H1 (cell line): ENCODE data around the gene MYO15B. TPM values are rescaled to one million over a fixed set of nuclear protein-coding genes. Genes with fewer than 3 reads are reported as not detected.

Experiments used
- CTCF ChIA-PET: fragments of 300-600 bp; sonication (Branson Sonifier 250); formaldehyde crosslinking; loops from one replicate; lab custom pipeline; 2021; ENCODE audit not compliant: partially characterized antibody; lab: Charles Lee
- POLR2A ChIA-PET: fragments of 300-600 bp; sonication (Branson Sonifier 250); formaldehyde crosslinking; loops from one replicate; lab custom pipeline; 2021; ENCODE audit warnings: inconsistent platforms; ENCODE audit not compliant: partially characterized antibody; lab: Charles Lee
- DNase-seq, 2 experiments: peaks; one replicate each; pipeline versions ENCODE4 v3.0.0 to v3.0.0-alpha.2; 2010 to 2022; ENCODE audit warnings: low spot score in 2 of 2, low read depth in 1 of 2, mixed read lengths in 1 of 2
- FAIRE-seq: peaks from 2 replicates; lab custom pipeline; 2011; peaks lifted over from hg19 to GRCh38; lab: Jason Lieb, UNC
- H2AFZ ChIP-seq: 2 replicates; pipeline ENCODE4 v1.8.1; 2012; ENCODE audit warnings: low read length, inconsistent platforms
- H2AK5ac ChIP-seq: 2 replicates; pipeline ENCODE4 v1.6.1; 2013; ENCODE audit warnings: low read depth, low read length
- H2BK120ac ChIP-seq: replicated peaks from 2 replicates; pipeline ENCODE3; 2013; ENCODE audit warnings: low read depth, low read length, inconsistent platforms
- H2BK12ac ChIP-seq: 2 replicates; pipeline ENCODE4 v1.6.1; 2013; ENCODE audit warnings: low read depth, low read length
- H2BK15ac ChIP-seq: 2 replicates; pipeline ENCODE4 v1.6.1; 2013; ENCODE audit warnings: low read length
- H2BK20ac ChIP-seq: 2 replicates; pipeline ENCODE4 v1.6.1; 2013; ENCODE audit warnings: low read length
- H2BK5ac ChIP-seq: 2 replicates; pipeline ENCODE4 v1.6.1; 2013; ENCODE audit warnings: low read depth, low read length
- H3K14ac ChIP-seq: 2 replicates; pipeline ENCODE4 v1.6.1; 2013; ENCODE audit warnings: inconsistent platforms; ENCODE audit not compliant: insufficient read length
- H3K18ac ChIP-seq: 2 replicates; pipeline ENCODE4 v1.6.1; 2013; ENCODE audit warnings: low read length; ENCODE audit errors: extremely low read depth
- H3K23ac ChIP-seq: 2 replicates; pipeline ENCODE4 v1.6.1; 2013; ENCODE audit warnings: inconsistent platforms; ENCODE audit not compliant: insufficient read length
- H3K23me2 ChIP-seq: 2 replicates; pipeline ENCODE4 v1.6.1; 2013; ENCODE audit warnings: low read depth, low read length
- H3K27ac ChIP-seq: 2 replicates; pipeline ENCODE4 v1.6.1; 2011; ENCODE audit warnings: low read depth, low read length, inconsistent platforms
- H3K27me3 ChIP-seq, 4 experiments: replicated peaks in 1 of 4; 1 replicate in 1 of 4; 2 replicates in 3 of 4; pipeline versions ENCODE4 v1.6.1 to v1.8.1; 2011 to 2013; ENCODE audit warnings: low read length in 3 of 4, mild to moderate bottlenecking in 3 of 4, inconsistent platforms in 2 of 4, mixed read lengths in 2 of 4, moderate library complexity in 1 of 4; ENCODE audit not compliant: control insufficient read depth in 3 of 4, insufficient read depth in 3 of 4; ENCODE audit errors: extremely low read depth in 1 of 4
- H3K36me3 ChIP-seq, 4 experiments: 2 replicates each; pipeline versions ENCODE4 v1.6.1 to v1.8.1; 2011 to 2013; ENCODE audit warnings: mild to moderate bottlenecking in 4 of 4, low read length in 3 of 4, moderate library complexity in 2 of 4, control low read depth in 1 of 4, inconsistent platforms in 1 of 4; ENCODE audit not compliant: insufficient read depth in 4 of 4, control insufficient read depth in 2 of 4
- H3K4ac ChIP-seq: replicated peaks from 2 replicates; pipeline ENCODE3; 2013; ENCODE audit warnings: low read length, low read depth, mixed read lengths, inconsistent platforms; ENCODE audit not compliant: insufficient read length
- H3K4me1 ChIP-seq, 4 experiments: replicated peaks in 1 of 4; 1 replicate in 1 of 4; 2 replicates in 3 of 4; pipeline versions ENCODE4 v1.6.1 to v1.8.1; 2011 to 2013; ENCODE audit warnings: low read length in 3 of 4, inconsistent platforms in 2 of 4, mixed read lengths in 1 of 4; ENCODE audit not compliant: insufficient read depth in 4 of 4, control insufficient read depth in 3 of 4
- H3K4me2 ChIP-seq, 2 experiments: 2 replicates each; pipeline versions ENCODE4 v1.6.1 to v1.8.1; 2011 to 2013; ENCODE audit warnings: low read depth in 2 of 2, low read length in 2 of 2, control low read depth in 1 of 2, inconsistent platforms in 1 of 2, mild to moderate bottlenecking in 1 of 2; ENCODE audit not compliant: insufficient read depth in 1 of 2
- H3K4me3 ChIP-seq, 4 experiments: fragments of 200-600, 300-600 bp in 1 of 4; sonication (generic), shearing (Covaris generic), sonication (Bioruptor Twin) in 1 of 4; 2 replicates each; pipeline versions ENCODE4 v1.5.1 to v1.8.1; 2011 to 2016; ENCODE audit warnings: low read length in 4 of 4, low read depth in 3 of 4, control low read depth in 2 of 4, inconsistent platforms in 2 of 4, mild to moderate bottlenecking in 2 of 4, mixed read lengths in 1 of 4, moderate library complexity in 1 of 4; ENCODE audit not compliant: insufficient read depth in 2 of 4; ENCODE audit errors: extremely low read depth in 1 of 4
- H3K56ac ChIP-seq: replicated peaks from 2 replicates; pipeline ENCODE3; 2013; ENCODE audit warnings: low read depth, mild to moderate bottlenecking, mixed read lengths, low read length, inconsistent platforms; ENCODE audit not compliant: insufficient read length
- H3K79me1 ChIP-seq: 2 replicates; pipeline ENCODE4 v1.6.1; 2013; ENCODE audit warnings: low read depth, low read length, control low read depth
- H3K79me2 ChIP-seq, 2 experiments: 2 replicates each; pipeline versions ENCODE4 v1.6.1 to v1.8.1; 2012 to 2013; ENCODE audit warnings: low read length in 2 of 2, mild to moderate bottlenecking in 2 of 2, inconsistent platforms in 1 of 2; ENCODE audit not compliant: insufficient read depth in 2 of 2, control insufficient read depth in 1 of 2
- H3K9ac ChIP-seq, 4 experiments: replicated peaks in 1 of 4; 1 replicate in 1 of 4; 2 replicates in 3 of 4; pipeline versions ENCODE4 v1.6.1 to v1.8.1; 2011 to 2013; ENCODE audit warnings: low read depth in 3 of 4, low read length in 3 of 4, control low read depth in 2 of 4, mild to moderate bottlenecking in 2 of 4, moderate library complexity in 2 of 4, inconsistent platforms in 1 of 4; ENCODE audit errors: extremely low read depth in 1 of 4
- H3K9me3 ChIP-seq, 2 experiments: 2 replicates each; pipeline versions ENCODE4 v1.6.1 to v1.8.1; 2012 to 2013; ENCODE audit warnings: mild to moderate bottlenecking in 2 of 2, moderate library complexity in 2 of 2, control low read depth in 1 of 2, inconsistent platforms in 1 of 2, low read depth in 1 of 2, low read length in 1 of 2, mixed read lengths in 1 of 2; ENCODE audit not compliant: insufficient read depth in 2 of 2
- H4K20me1 ChIP-seq, 2 experiments: replicated peaks in 1 of 2; 2 replicates each; pipeline versions ENCODE3 to v1.8.1; 2011 to 2013; ENCODE audit warnings: inconsistent platforms in 2 of 2, low read length in 2 of 2, mild to moderate bottlenecking in 1 of 2; ENCODE audit not compliant: insufficient read depth in 2 of 2, control insufficient read depth in 1 of 2
- H4K5ac ChIP-seq: 2 replicates; pipeline ENCODE4 v1.6.1; 2013; ENCODE audit warnings: low read length, low read depth, mixed read lengths, inconsistent platforms; ENCODE audit not compliant: insufficient read length
- H4K8ac ChIP-seq: 2 replicates; pipeline ENCODE4 v1.8.0; 2013; ENCODE audit warnings: mild to moderate bottlenecking, moderate library complexity, low read length, inconsistent platforms; ENCODE audit not compliant: insufficient read depth; ENCODE audit errors: extremely low read depth
- H4K91ac ChIP-seq: replicated peaks from 2 replicates; pipeline ENCODE3; 2013; ENCODE audit warnings: low read length, mixed read lengths, inconsistent platforms; ENCODE audit not compliant: insufficient read length
- EZH2 ChIP-seq: fragments of 200-600 bp; sonication (generic); IDR thresholded peaks from 2 replicates; pipeline ENCODE4 v1.7.1; 2012; ENCODE audit warnings: low read depth, mild to moderate bottlenecking, moderate library complexity, low read length, inconsistent platforms; ENCODE audit not compliant: severe bottlenecking
- GABPA ChIP-seq: IDR thresholded peaks from 2 replicates; pipeline ENCODE4 v1.6.1; 2011; ENCODE audit warnings: mild to moderate bottlenecking, low read length, moderate library complexity, borderline replicate concordance; ENCODE audit not compliant: insufficient read depth
- HDAC2 ChIP-seq, 2 experiments: fragments of 300-600 bp in 1 of 2; sonication (generic) in 1 of 2; IDR thresholded peaks; 2 replicates each; pipeline ENCODE4 v1.6.1; 2011 to 2012; ENCODE audit warnings: low read depth in 2 of 2, low read length in 2 of 2, mild to moderate bottlenecking in 2 of 2, moderate library complexity in 2 of 2, borderline replicate concordance in 1 of 2, inconsistent platforms in 1 of 2
- NANOG ChIP-seq: IDR thresholded peaks from 2 replicates; pipeline ENCODE4 v1.6.1; 2011; ENCODE audit warnings: low read length, low read depth, mild to moderate bottlenecking, inconsistent platforms; ENCODE audit not compliant: insufficient read depth, poor library complexity, severe bottlenecking
- RAD21 ChIP-seq, 2 experiments: IDR thresholded peaks in 1 of 2; conservative IDR thresholded peaks in 1 of 2; 2 replicates each; pipeline ENCODE4 v1.6.1; 2011; ENCODE audit warnings: low read depth in 2 of 2, low read length in 2 of 2, improper control_type of control experiment in 1 of 2, inconsistent platforms in 1 of 2, mild to moderate bottlenecking in 1 of 2, moderate library complexity in 1 of 2
- SIN3A ChIP-seq, 2 experiments: IDR thresholded peaks in 1 of 2; conservative IDR thresholded peaks in 1 of 2; 2 replicates each; pipeline ENCODE4 v1.6.1; 2011 to 2012; ENCODE audit warnings: low read length in 2 of 2, improper control_type of control experiment in 1 of 2, low read depth in 1 of 2, mild to moderate bottlenecking in 1 of 2
- SIX5 ChIP-seq: IDR thresholded peaks from 2 replicates; pipeline ENCODE4 v1.6.1; 2011; ENCODE audit warnings: mild to moderate bottlenecking, low read depth, low read length
- SP1 ChIP-seq: IDR thresholded peaks from 2 replicates; pipeline ENCODE4 v1.6.1; 2011; ENCODE audit warnings: low read depth, low read length
- SRF ChIP-seq: IDR thresholded peaks from 2 replicates; pipeline ENCODE4 v1.6.1; 2011; ENCODE audit warnings: mild to moderate bottlenecking, low read depth, low read length, moderate library complexity
- SUZ12 ChIP-seq: fragments of 200-600 bp; sonication (generic); IDR thresholded peaks from 2 replicates; pipeline ENCODE4 v1.6.1; 2012; ENCODE audit warnings: mild to moderate bottlenecking, inconsistent platforms, low read length, moderate library complexity, mixed read lengths
- TCF12 ChIP-seq: IDR thresholded peaks from 2 replicates; pipeline ENCODE4 v1.6.1; 2011; ENCODE audit warnings: low read depth, mild to moderate bottlenecking, low read length
- TEAD4 ChIP-seq: IDR thresholded peaks from 2 replicates; pipeline ENCODE4 v1.6.1; 2012; ENCODE audit warnings: low read depth, low read length, inconsistent platforms, mixed read lengths
- WGBS, 2 experiments: shearing (Covaris generic) in 1 of 2; methylation state at CpG; one replicate each; pipeline versions ENCODE4 v1.1.6 to v1.1.7; 2013 to 2015; ENCODE audit warnings: low lambda C conversion rate in 2 of 2, mixed read lengths in 2 of 2, inconsistent platforms in 1 of 2, low coverage in 1 of 2, missing lambda C conversion rate in 1 of 2; ENCODE audit not compliant: insufficient replicate concordance in 2 of 2, insufficient coverage in 1 of 2, insufficient read length in 1 of 2; ENCODE audit errors: extremely low coverage in 1 of 2, missing lambda C conversion rate in 1 of 2; 5-methylcytosine and 5-hydroxymethylcytosine counted together
- polyA plus RNA-seq, 7 experiments: library from polyadenylated mRNA; depleted of rRNA in 3 of 7; stranded (reverse) in 5 of 7; unstranded in 2 of 7; fragments of >200 nt in 5 of 7; fragments of 200-250 nt in 2 of 7; gene quantifications; 1 replicate in 5 of 7; 2 replicates in 1 of 7; 4 replicates in 1 of 7; pipeline versions ENCODE4 v1.2.1 to v1.2.3, GENCODE V29; 2011 to 2013; ENCODE audit warnings: missing spikeins in 2 of 7, mixed read lengths in 2 of 7
- total RNA-seq: library from RNA; stranded (reverse); fragmentation: NEBNext Ultra II Directional; extraction: Animal tissue kit (Norgen Biotek cat#: 25700); gene quantifications from 2 replicates; pipeline ENCODE4 v1.2.1, GENCODE V29; 2021

Gene MYO15B
- total and polyA plus RNA-seq, 2 of the 8 experiments (the other 6 are each of a cell fraction or from before 2014, with no cell fraction given): 7.1 to 11.2 TPM

DNA sequence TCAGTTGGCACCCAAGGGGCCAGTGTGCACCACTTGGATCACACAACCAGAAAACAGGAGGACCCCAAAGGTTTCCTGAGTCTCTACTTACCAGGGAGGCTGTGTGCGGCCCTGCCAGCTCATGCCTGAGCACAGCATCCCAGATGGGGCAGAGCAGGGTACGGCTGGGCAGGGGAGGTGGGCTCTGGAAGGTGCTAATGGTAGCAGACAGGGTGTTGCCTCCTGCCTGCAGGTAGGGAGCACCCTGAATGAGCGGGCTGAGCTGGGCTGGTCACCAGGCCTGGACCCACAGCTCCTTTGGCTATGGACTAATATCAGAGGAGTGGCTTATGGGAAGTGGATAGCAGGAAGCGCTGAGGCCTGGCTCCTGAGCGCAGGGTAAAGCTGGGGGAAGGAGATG lies 64.7 kb downstream of the MYO15B start:
- Histone ChIP-seq H3K18ac (no peak overlapping the region), H3K4ac (no peak overlapping the region), H4K8ac (0 out of 2 replicates have a peak overlapping the region, but pooled peaks have one; percentile 8), H2BK5ac (no peak overlapping the region), H4K5ac (no peak overlapping the region), H3K36me3 (peaks cover 6 to 32% (median 11%) of the 10 kb centered on the region in 4 experiments; a peak in 7 of 8 replicates), H2BK15ac (no peak overlapping the region), H2BK120ac (no peak overlapping the region), H2BK20ac (no peak overlapping the region), H3K4me1 (no peaks in the 10 kb centered on the region), H3K79me2 (no peaks in the 10 kb centered on the region), H3K23ac (no peak overlapping the region), H3K4me3 (no peak overlapping the region), H3K27ac (no peak overlapping the region), H3K14ac (no peak overlapping the region), H3K56ac (no peak overlapping the region), H2AK5ac (no peak overlapping the region), H3K4me2 (no peak overlapping the region)
- 97% methylated on average over 5 of the region's 5 CpGs; no CpG with 5 or more reads in 1 of the 2 experiments for WGBS, 2 experiments
- DNase-seq: no peak
- CTCF ChIA-PET: interaction anchor here (0.7 to 51.0 kb wide), 12 partner anchors 9 to 137 kb away, joined by 3 to 2200 read pairs (median 8); partner anchors contain the start of genes GALK1, ITGB4, RECQL5 and SAP30BP
- TF ChIP-seq NANOG (no peak), TEAD4 (no peak), GABPA (no peak), SRF (no peak), SP1 (no peak), SIN3A (conservative IDR thresholded peaks at IDR 0.05 in 1 of 2, IDR thresholded peaks at IDR 0.05 in 1 of 2; ENCODE audit: low read depth in 1 of 2, low read length in 2 of 2) (no peak), TCF12 (no peak), EZH2 (no peak), RAD21 (IDR thresholded peaks at IDR 0.05 in 1 of 2, conservative IDR thresholded peaks at IDR 0.05 in 1 of 2; ENCODE audit: low read depth in 2 of 2, low read length in 2 of 2) (no peak), HDAC2 (IDR thresholded peaks at IDR 0.05; ENCODE audit: borderline replicate concordance in 1 of 2, low read depth in 2 of 2, low read length in 2 of 2) (no peak), SIX5 (no peak), SUZ12 (no peak)
- TF ChIP-seq, all 59 proteins: peak for 0
- no peak overlapping the region for H2AFZ ChIP-seq
- no peak overlapping the region for H2BK12ac ChIP-seq
- no peak for FAIRE-seq
- H3K9ac ChIP-seq: no peak overlapping the region; a peak in 1 of 7 replicates
- H3K23me2 ChIP-seq: no peaks in the 10 kb centered on the region
- no peaks in the 10 kb centered on the region for H3K9me3 ChIP-seq
- H3K79me1 ChIP-seq: no peaks in the 10 kb centered on the region
- H4K91ac ChIP-seq: no peak overlapping the region
- no peaks in the 10 kb centered on the region for H3K27me3 ChIP-seq
- peaks cover 0 to 5% of the 10 kb centered on the region in 2 experiments for H4K20me1 ChIP-seq
- POLR2A ChIA-PET: interaction anchor here (0.8 to 2.8 kb wide), 5 partner anchors 11 to 154 kb away, joined by 3 to 12 read pairs (median 3); partner anchors contain the start of genes RECQL5 and SAP30BP
